T-helper 2 cell (primary cell): ENCODE results near the gene DMAC2L.
A peak's percentile ranks its signal among the peaks of the same experiment; 100 is the strongest.
"Not testable (repeated sequence)": the region's sequence is repeated elsewhere in the genome, so short reads cannot be mapped to it uniquely, and the experiment has no call there.

Experiments used
- DNase-seq, 5 experiments: peaks; one replicate each; pipeline versions ENCODE4 v3.0.0 to v3.0.0-alpha.2; 2012 to 2022

Gene DMAC2L

GRCh38 chr14:50356283-50356682 lies 44.2 kb downstream of the DMAC2L start:
- not testable (repeated sequence) for DNase-seq

GRCh38 chr14:50357124-50357523 lies 45.0 kb downstream of the DMAC2L start:
- no peak for DNase-seq

DNA sequence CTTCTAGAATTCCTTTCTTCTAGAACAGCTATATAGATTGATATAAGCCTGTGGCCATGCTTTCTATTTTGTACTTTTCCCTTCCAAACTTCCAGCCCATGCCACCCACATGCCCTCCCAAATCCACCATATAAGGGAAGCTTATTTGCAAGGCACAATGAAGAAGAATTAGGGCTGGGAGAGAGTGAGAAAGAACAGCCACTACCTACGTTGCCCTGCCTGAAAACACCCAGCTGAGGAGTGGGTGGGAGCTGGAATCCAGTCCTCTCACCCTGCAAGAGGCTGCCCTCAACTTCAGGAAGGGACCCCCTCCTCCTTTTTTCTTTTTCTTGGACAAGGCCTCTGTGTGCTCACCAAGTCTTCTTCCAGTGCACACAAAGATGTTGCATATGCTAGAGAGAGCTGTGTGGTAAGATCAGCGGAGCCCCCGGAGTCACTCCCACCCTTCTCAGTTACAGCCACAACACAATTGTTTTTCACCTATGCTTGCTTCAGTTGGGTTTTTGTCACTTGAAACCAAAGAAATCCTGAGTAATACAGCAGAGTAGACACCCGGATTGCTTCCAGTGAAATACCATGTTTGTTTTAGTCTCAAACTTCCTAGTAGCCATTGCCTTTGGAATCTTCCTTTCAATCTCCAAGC lies 45.8 kb downstream of the DMAC2L start:
- no peak for DNase-seq

- no peak for DNase-seq
Observed at GRCh38 chr14:50359631-50360030, 47.5 kb downstream of the DMAC2L start.

GRCh38 chr14:50360093-50360492 lies 48.0 kb downstream of the DMAC2L start:
- no peak for DNase-seq

DNA sequence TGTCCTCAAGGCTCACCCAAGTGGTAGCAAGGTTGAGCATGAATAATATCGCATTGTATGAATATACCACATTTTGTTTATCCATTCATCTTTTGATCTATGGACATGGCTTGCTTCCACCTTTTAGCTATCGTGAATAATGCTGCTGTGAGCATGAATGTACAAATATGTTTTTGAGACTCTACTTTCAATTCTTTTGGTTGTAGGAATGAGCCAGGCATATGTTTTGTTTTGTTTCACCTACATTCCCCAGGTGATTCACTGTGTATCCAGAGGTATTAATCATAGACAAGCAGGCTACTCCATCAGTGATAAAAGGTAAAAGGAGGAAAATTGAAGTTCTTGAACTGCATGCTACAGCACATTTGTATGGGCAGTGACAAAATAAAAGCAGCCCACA lies 48.7 kb downstream of the DMAC2L start:
- DNase-seq: no peak

- DNase-seq: not testable (repeated sequence)
Observed at GRCh38 chr14:50361473-50362403, 49.6 kb downstream of the DMAC2L start.

DNA sequence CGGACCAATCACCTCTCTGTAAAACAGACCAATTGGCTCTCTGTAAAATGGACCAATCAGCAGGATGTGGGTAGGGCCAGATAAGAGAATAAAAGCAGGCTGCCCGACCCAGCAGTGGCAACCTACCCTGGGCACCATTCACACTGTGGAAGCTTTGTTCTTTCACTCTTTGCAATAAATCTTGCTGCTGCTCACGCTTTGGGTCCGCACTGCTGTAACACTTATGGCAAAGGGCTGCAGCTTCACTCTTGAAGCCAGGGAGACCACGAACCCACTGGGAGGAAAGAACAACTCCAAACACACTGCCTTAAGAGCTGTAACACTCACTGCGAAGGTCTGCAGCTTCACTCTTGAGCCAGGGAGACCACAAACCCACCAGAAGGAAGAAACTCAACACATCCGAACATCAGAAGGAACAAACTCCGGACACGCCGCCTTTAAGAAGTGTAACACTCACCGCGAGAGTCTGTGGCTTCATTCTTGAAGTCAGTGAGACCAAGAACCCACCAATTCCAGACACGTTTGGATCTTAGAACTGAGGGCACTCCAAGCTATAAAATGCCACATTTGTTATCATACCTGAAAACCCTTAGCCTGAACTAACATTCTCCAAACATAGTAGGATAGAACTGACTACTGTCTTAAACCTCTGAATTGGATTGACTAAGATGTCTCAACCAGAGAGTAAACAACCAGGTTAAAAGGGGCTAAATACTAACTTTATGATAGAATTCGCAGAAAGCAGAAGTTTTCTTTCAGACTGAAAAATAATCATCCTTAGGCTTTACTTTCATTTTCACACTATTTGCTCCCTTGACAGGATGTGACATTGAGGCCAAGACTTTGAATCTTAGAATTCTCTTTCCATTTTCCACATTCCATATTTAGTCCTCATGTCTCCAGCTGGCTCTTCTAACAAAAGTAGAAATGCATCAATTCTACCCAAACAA lies 50.9 kb downstream of the DMAC2L start:
- DNase-seq: peak in 3 of 5 experiments; percentile 2 to 70 (median 12)

- peak in 3 of 5 experiments; percentile 12 to 93 (median 64) for DNase-seq
Observed at GRCh38 chr14:50363714-50364111, 51.6 kb downstream of the DMAC2L start.

DNA sequence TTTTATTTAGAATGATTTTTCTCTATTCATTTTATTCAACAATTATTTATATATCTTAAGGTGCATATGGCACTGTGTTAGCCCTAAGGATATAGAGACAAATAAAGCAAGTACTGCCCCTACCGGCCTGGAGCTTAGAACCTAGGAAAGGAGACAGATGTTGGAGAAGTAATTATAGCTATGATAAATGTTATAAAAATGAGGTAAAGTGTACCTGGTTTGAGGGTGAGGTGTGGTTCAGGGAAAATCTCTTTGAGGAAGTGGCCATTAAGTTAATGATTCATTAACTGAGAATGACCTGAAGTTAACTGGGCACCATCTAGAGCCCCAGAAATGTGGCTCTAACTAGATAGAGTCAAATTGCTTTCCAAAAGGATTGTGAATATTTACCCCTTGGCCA lies 52.7 kb downstream of the DMAC2L start:
- no peak for DNase-seq

GRCh38 chr14:50365572-50365971 lies 53.4 kb downstream of the DMAC2L start:
- not testable (repeated sequence) for DNase-seq

DNA sequence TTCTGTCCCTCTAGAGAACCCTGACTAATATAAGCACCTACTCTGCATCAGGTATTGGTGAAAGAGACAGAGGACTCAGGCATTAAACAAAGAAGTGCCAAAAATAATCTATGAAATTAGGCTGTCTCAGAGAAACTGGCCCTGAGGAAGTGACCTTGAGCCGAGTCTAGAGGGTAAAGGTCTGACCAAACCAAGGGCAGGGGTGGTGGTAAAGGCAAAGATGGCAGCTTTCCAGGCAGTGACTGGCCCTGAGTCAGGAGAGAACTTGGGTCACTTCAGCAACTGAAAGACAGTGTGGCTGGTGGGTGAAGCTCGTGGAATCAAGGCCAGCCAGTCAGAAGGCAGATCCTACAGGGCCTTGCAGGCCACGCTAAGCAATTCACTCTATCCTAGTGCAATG lies 54.0 kb downstream of the DMAC2L start:
- no peak for DNase-seq

DNA sequence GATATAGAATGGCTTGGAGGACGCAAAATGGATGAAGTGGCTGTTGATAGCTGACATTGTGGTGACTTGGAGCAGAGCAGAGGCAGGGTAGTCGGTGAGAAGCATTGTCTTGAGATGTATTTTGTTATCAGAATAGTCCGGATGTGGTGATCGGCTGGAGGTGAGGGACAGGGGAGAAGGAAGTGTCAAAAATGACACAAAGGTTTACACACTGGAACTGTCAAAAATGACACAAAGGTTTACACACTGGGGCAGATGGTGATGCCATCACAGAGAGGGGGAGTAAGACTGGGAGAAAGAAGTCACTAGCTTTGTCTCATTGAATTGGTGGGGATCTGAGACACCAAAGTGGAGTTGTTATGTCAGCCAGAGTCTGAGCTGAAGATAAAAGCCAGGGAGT lies 54.5 kb downstream of the DMAC2L start:
- peak in 2 of 5 experiments; percentile 7 to 15 for DNase-seq

- DNase-seq: no peak
Observed at GRCh38 chr14:50371546-50371945, 59.4 kb downstream of the DMAC2L start.

DNA sequence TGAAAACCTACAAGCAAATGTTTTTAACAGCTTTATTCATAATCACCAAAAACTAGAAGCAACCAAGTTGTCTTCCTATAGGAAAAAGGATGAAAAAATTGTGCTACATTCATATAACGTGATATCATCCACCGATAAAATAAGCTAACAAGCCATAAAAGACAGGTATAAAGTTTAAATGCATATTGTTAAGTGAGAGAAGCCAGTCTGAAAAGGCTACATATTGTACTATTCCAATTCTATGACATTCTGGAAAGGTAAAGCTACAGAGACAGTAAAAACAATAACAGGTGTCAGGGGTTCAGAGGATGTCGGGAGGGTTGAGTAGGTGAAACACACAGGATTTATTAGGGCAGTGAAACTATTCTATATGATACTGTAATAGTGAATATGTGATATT lies 61.8 kb downstream of the DMAC2L start:
- DNase-seq: no peak

DNA sequence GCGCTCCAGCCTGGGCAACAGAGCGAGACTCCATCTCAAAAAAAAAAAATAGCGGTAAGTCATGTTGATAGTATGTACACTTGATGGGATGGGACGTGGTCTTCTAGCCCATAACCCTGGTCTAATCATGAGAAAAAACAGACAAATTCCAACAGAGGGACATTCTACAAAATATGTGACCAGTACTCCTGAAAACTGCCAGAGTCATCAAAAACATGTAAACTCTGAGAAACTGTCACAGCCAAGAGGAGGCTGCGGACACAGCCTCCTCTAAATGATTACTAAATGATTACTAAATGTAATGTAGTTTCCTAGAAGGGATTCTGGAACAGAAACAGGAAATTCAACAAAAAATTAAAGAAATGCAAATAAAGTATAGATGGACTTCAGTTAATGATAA lies 63.6 kb downstream of the DMAC2L start:
- no peak for DNase-seq
